MG63 (cell line): ENCODE results near the gene NEDD4L. TPM values are rescaled to one million over a fixed set of nuclear protein-coding genes. Genes with fewer than 3 reads are reported as not detected.

ENCODE experiments used
- DNase-seq: peaks from one replicate; pipeline ENCODE4 v3.0.0-alpha.2; 2020
- H3K27me3 ChIP-seq: fragments of 250-450 bp; sonication (Bioruptor Pico); 2 replicates; pipeline ENCODE4 v1.5.1; 2020; ENCODE audit warnings: mild to moderate bottlenecking, moderate library complexity
- H3K36me3 ChIP-seq: fragments of 250-450 bp; sonication (Bioruptor Pico); 2 replicates; pipeline ENCODE4 v1.5.1; 2020; ENCODE audit warnings: mild to moderate bottlenecking, moderate library complexity
- H3K4me3 ChIP-seq: fragments of 250-450 bp; sonication (Bioruptor Pico); 2 replicates; pipeline ENCODE4 v1.5.1; 2020; ENCODE audit warnings: mild to moderate bottlenecking, moderate library complexity
- H3K9me3 ChIP-seq: fragments of 250-450 bp; sonication (Bioruptor Pico); 2 replicates; pipeline ENCODE4 v1.5.1; 2020; ENCODE audit warnings: mild to moderate bottlenecking, moderate library complexity
- total RNA-seq: library from RNA; depleted of rRNA; stranded (reverse); fragments of >200 nt; shearing (Covaris generic); gene quantifications from 2 replicates; pipeline ENCODE4 v1.2.3, GENCODE V29; 2014; ENCODE audit warnings: low replicate concordance

Gene NEDD4L
- total RNA-seq, 1 experiment from 2014 or later: 28.8 TPM

GRCh38 chr18:58023108-58023507, 20.9 kb upstream of the NEDD4L start:
- Histone ChIP-seq H3K9me3 (no peaks in the 10 kb centered on the region), H3K36me3 (no peaks in the 10 kb centered on the region)

GRCh38 chr18:58024139-58024538, 19.9 kb upstream of the NEDD4L start:
- Histone ChIP-seq H3K4me3 (no peak overlapping the region), H3K36me3 (no peaks in the 10 kb centered on the region), H3K9me3 (no peaks in the 10 kb centered on the region), H3K27me3 (no peaks in the 10 kb centered on the region)
- DNase-seq: no peak

More at GRCh38 chr18:58023108-58023507, 20.9 kb upstream of the NEDD4L start:
- no peak for DNase-seq
- no peak overlapping the region for H3K4me3 ChIP-seq
- H3K27me3 ChIP-seq: no peaks in the 10 kb centered on the region

GRCh38 chr18:58025205-58025604, 18.8 kb upstream of the NEDD4L start:
- Histone ChIP-seq H3K4me3 (no peak overlapping the region), H3K9me3 (no peaks in the 10 kb centered on the region), H3K36me3 (no peaks in the 10 kb centered on the region), H3K27me3 (no peaks in the 10 kb centered on the region)
- no peak for DNase-seq

- Histone ChIP-seq H3K27me3 (no peaks in the 10 kb centered on the region), H3K9me3 (no peaks in the 10 kb centered on the region), H3K4me3 (no peak overlapping the region), H3K36me3 (no peaks in the 10 kb centered on the region)
- no peak for DNase-seq
Observed at GRCh38 chr18:58025733-58026132, 18.3 kb upstream of the NEDD4L start.

GRCh38 chr18:58026395-58026794, 17.6 kb upstream of the NEDD4L start:
- no peak overlapping the region for H3K4me3 ChIP-seq

GRCh38 chr18:58026857-58027256, 17.2 kb upstream of the NEDD4L start:
- DNase-seq: no peak
- Histone ChIP-seq H3K9me3 (no peaks in the 10 kb centered on the region), H3K36me3 (no peaks in the 10 kb centered on the region), H3K4me3 (no peak overlapping the region), H3K27me3 (no peaks in the 10 kb centered on the region)

More at GRCh38 chr18:58026395-58026794, 17.6 kb upstream of the NEDD4L start:
- Histone ChIP-seq H3K27me3 (no peaks in the 10 kb centered on the region), H3K36me3 (no peaks in the 10 kb centered on the region), H3K9me3 (no peaks in the 10 kb centered on the region)
- no peak for DNase-seq

- DNase-seq: no peak
- Histone ChIP-seq H3K27me3 (no peaks in the 10 kb centered on the region), H3K4me3 (no peak overlapping the region), H3K9me3 (no peaks in the 10 kb centered on the region), H3K36me3 (no peaks in the 10 kb centered on the region)
Observed at GRCh38 chr18:58027341-58027740, 16.7 kb upstream of the NEDD4L start.

- H3K36me3 ChIP-seq: no peaks in the 10 kb centered on the region
- H3K4me3 ChIP-seq: no peak overlapping the region
- H3K9me3 ChIP-seq: no peaks in the 10 kb centered on the region
- no peak for DNase-seq
- no peaks in the 10 kb centered on the region for H3K27me3 ChIP-seq
Observed at GRCh38 chr18:58028109-58028784, 15.8 kb upstream of the NEDD4L start.

- Histone ChIP-seq H3K9me3 (0 out of 2 replicates have a peak, but pooled peaks cover under 1% of the 10 kb centered on the region), H3K4me3 (no peak overlapping the region), H3K27me3 (no peaks in the 10 kb centered on the region; the same call in 1 of the 2 replicates), H3K36me3 (no peaks in the 10 kb centered on the region)
- DNase-seq: no peak
Observed at GRCh38 chr18:58032233-58032632, 11.8 kb upstream of the NEDD4L start.

GRCh38 chr18:58033216-58033615, 10.8 kb upstream of the NEDD4L start:
- DNase-seq: no peak
- H3K9me3 ChIP-seq: 0 out of 2 replicates have a peak, but pooled peaks cover 2% of the 10 kb centered on the region
- H3K36me3 ChIP-seq: no peaks in the 10 kb centered on the region
- no peak overlapping the region for H3K4me3 ChIP-seq
- no peaks in the 10 kb centered on the region; the same call in 1 of the 2 replicates for H3K27me3 ChIP-seq

GRCh38 chr18:58034370-58034769, 9.7 kb upstream of the NEDD4L start:
- Histone ChIP-seq H3K4me3 (no peak overlapping the region), H3K36me3 (no peaks in the 10 kb centered on the region), H3K27me3 (no peaks in the 10 kb centered on the region; the same call in 1 of the 2 replicates), H3K9me3 (0 out of 2 replicates have a peak, but pooled peaks cover 2% of the 10 kb centered on the region)
- no peak for DNase-seq

- no peak for DNase-seq
- 0 out of 2 replicates have a peak, but pooled peaks cover 2% of the 10 kb centered on the region for H3K9me3 ChIP-seq
- no peaks in the 10 kb centered on the region for H3K36me3 ChIP-seq
- H3K4me3 ChIP-seq: no peak overlapping the region
- H3K27me3 ChIP-seq: no peaks in the 10 kb centered on the region; the same call in 1 of the 2 replicates
Observed at GRCh38 chr18:58037163-58037562, 6.9 kb upstream of the NEDD4L start.

GRCh38 chr18:58038063-58038462, 6.0 kb upstream of the NEDD4L start:
- Histone ChIP-seq H3K36me3 (no peaks in the 10 kb centered on the region), H3K9me3 (0 out of 2 replicates have a peak, but pooled peaks cover 2% of the 10 kb centered on the region), H3K4me3 (no peak overlapping the region), H3K27me3 (no peaks in the 10 kb centered on the region; the same call in 1 of the 2 replicates)
- no peak for DNase-seq

- Histone ChIP-seq H3K27me3 (no peaks in the 10 kb centered on the region; the same call in 1 of the 2 replicates), H3K4me3 (no peak overlapping the region), H3K36me3 (no peaks in the 10 kb centered on the region), H3K9me3 (0 out of 2 replicates have a peak, but pooled peaks cover 2% of the 10 kb centered on the region)
- no peak for DNase-seq
Observed at GRCh38 chr18:58041633-58042032, 2.4 kb upstream of the NEDD4L start.

- Histone ChIP-seq H3K27me3 (no peaks in the 10 kb centered on the region), H3K36me3 (no peaks in the 10 kb centered on the region), H3K9me3 (no peaks in the 10 kb centered on the region), H3K4me3 (peak overlapping the region; percentile 75)
- DNase-seq: no peak
Observed at GRCh38 chr18:58042826-58043490, 1.1 kb upstream of the NEDD4L start.

GRCh38 chr18:58044370-58045241, 580 bp downstream of the NEDD4L start:
- peak overlapping the region; percentile 75 for H3K4me3 ChIP-seq
- H3K27me3 ChIP-seq: no peaks in the 10 kb centered on the region
- no peaks in the 10 kb centered on the region for H3K9me3 ChIP-seq
- no peaks in the 10 kb centered on the region for H3K36me3 ChIP-seq
- DNase-seq: peak; percentile 43
